ENCODE results near the gene LRBA. TPM values are rescaled to one million over a fixed set of nuclear protein-coding genes. Genes with fewer than 3 reads are reported as not detected.

The LRBA gene
- total RNA-seq, 6 experiments from 2014 or later, result 13.6 to 17.6 (median 15.0) TPM

DNA sequence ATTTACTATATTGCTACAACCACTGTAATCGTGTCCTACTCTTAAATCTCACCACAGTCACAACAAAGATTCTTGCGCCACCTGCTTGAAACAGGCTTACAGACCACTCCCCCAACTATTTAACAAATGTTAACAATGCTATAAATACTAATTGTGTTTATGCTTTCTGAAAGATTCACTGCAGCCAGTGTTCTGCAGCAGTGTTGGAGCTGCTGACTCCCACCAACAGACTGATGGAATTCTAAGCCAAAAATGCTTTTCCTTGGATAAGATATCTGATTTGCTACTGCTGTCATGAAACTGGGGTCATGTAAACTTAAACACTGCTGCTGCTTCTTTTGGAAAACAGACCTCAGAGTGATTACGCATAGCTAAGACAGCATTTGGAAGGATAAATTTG lies 677.4 kb downstream of the LRBA start:
- TF ChIP-seq, protein P1, sequence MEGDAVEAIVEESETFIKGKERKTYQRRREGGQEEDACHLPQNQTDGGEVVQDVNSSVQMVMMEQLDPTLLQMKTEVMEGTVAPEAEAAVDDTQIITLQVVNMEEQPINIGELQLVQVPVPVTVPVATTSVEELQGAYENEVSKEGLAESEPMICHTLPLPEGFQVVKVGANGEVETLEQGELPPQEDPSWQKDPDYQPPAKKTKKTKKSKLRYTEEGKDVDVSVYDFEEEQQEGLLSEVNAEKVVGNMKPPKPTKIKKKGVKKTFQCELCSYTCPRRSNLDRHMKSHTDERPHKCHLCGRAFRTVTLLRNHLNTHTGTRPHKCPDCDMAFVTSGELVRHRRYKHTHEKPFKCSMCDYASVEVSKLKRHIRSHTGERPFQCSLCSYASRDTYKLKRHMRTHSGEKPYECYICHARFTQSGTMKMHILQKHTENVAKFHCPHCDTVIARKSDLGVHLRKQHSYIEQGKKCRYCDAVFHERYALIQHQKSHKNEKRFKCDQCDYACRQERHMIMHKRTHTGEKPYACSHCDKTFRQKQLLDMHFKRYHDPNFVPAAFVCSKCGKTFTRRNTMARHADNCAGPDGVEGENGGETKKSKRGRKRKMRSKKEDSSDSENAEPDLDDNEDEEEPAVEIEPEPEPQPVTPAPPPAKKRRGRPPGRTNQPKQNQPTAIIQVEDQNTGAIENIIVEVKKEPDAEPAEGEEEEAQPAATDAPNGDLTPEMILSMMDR (IDR thresholded peaks at IDR 0.05), result no peak
- Mint-ChIP-seq H3K4me1 (ENCODE audit: low read depth) (peaks cover 24% of the 10 kb centered on the region), H3K27me3 (ENCODE audit: insufficient read depth) (no peaks in the 10 kb centered on the region), H3K9me3 (no peaks in the 10 kb centered on the region; the same call in 1 of the 2 replicates), H3K4me3 (peak overlapping the region; percentile 44; the same call in 1 of the 2 replicates), H3K36me3 (ENCODE audit: low read depth) (no peaks in the 10 kb centered on the region), H3K27ac (peak overlapping the region; percentile 51)
- peak; percentile 61 for DNase-seq

DNA sequence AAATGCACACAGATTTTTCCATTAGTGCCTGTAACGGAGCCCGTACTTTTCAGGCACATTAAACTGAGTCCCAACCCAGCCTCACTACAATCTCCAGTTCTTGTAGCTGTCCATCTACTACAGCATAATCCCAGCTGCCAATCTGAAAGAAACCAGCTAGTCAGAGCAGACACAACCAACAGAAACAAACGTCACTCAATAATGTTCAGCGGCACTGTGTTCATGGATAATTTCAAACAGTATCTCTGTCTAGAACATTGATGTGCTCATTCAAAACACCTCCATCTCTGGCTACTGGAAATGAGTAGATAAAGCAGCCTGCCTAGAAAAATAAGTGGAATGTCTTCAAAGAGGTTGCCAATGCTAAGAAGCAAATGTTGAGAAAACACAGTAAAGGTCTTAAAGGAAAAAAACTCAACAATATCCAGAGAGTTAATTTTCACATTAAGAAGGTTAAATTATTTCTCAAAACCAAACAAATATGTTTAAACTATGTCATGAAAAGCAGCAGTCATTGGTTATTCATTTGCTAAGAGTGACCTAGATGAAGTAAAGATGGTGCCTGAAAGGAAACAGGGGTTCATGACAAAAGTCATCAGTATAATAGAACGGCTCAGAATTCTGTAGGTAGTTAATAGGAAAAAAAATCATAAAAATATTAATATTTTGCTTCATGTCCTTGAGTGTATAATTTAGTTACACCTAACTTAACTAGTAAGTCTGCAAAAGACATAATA lies 678.2 kb downstream of the LRBA start:
- TF ChIP-seq, protein P1 (IDR thresholded peaks at IDR 0.05), result no peak

DNA sequence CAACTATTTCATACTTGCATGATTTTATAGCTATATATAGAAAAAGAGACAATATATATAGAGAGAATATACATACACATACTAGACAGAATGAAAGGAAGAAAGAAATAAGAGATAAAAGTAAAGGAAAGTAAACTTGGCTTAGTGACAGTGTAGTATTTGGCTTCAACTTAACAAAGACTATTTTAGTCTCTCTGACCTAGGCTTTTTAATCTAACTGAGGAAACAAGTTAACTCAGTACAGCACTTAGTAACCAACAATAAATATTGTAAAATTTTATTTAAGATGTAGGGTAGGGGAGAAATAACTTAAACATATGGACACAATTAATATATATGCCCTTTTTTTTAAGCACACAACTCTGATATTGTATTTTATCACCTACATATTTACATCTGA lies 682.1 kb downstream of the LRBA start:
- Mint-ChIP-seq H3K9me3 (no peaks in the 10 kb centered on the region), H3K27ac (no peak overlapping the region), H3K36me3 (ENCODE audit: low read depth) (no peaks in the 10 kb centered on the region), H3K4me1 (ENCODE audit: low read depth) (peaks cover 29% of the 10 kb centered on the region), H3K27me3 (ENCODE audit: insufficient read depth) (no peaks in the 10 kb centered on the region), H3K4me3 (no peak overlapping the region)
- DNase-seq, result no peak
- TF ChIP-seq, protein P1 (IDR thresholded peaks at IDR 0.05), result no peak

More for the DNA sequence above, 678.2 kb downstream of the LRBA start:
- H3K4me3 Mint-ChIP-seq, result no peak overlapping the region
- no peaks in the 10 kb centered on the region for H3K27me3 Mint-ChIP-seq (ENCODE audit: insufficient read depth)
- DNase-seq, result no peak
- H3K9me3 Mint-ChIP-seq, result no peaks in the 10 kb centered on the region; the same call in 1 of the 2 replicates
- no peaks in the 10 kb centered on the region for H3K36me3 Mint-ChIP-seq (ENCODE audit: low read depth)
- no peak overlapping the region for H3K27ac Mint-ChIP-seq
- peaks cover 30% of the 10 kb centered on the region for H3K4me1 Mint-ChIP-seq (ENCODE audit: low read depth)

DNA sequence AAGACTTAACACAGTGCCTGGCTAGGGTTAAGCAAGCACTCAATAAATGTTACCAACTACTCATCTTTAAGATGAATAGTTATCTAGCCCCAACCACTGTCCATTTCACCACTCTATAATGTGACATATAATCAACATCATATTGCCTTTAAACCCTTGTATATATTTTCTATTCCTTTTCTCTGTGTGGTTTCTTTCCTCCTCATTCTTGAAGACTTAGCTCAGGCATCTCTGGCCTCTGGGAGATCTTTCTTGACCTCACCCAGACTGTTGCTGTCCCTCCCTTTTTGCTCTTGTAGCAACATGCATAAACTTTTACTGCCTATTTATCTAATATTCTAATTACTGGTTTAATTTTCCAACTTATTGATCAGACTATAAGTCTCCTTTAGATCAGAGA lies 683.0 kb downstream of the LRBA start:
- H3K36me3 Mint-ChIP-seq (ENCODE audit: low read depth), result no peaks in the 10 kb centered on the region
- no peak overlapping the region for H3K27ac Mint-ChIP-seq
- no peaks in the 10 kb centered on the region for H3K9me3 Mint-ChIP-seq
- no peak for DNase-seq
- no peak overlapping the region for H3K4me3 Mint-ChIP-seq
- H3K27me3 Mint-ChIP-seq (ENCODE audit: insufficient read depth), result no peaks in the 10 kb centered on the region
- TF ChIP-seq, protein P1 (IDR thresholded peaks at IDR 0.05), result no peak
- peaks cover 21% of the 10 kb centered on the region for H3K4me1 Mint-ChIP-seq (ENCODE audit: low read depth)

DNA sequence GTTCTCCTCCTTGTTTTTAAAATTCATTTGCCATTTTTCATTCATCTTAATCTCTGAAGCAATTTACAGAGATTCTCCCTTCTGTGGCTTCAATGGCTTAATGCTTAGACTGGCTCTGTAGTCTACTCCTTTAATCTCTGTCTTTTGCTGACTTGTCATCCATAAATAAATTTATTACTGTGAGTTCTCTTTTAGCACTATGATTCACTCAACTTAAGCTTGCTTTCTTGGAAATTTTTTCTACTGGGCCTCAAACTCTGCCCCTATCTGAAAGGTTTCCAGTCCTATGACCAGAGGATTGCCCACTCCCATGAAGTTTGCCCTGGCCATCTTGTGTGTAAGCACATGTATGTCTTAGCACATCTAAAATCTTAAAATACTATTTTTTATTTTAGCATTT lies 685.7 kb downstream of the LRBA start:
- H3K4me1 Mint-ChIP-seq (ENCODE audit: low read depth), result peaks cover 17% of the 10 kb centered on the region
- no peak overlapping the region for H3K27ac Mint-ChIP-seq
- no peaks in the 10 kb centered on the region for H3K36me3 Mint-ChIP-seq (ENCODE audit: low read depth)
- DNase-seq, result no peak
- no peaks in the 10 kb centered on the region for H3K27me3 Mint-ChIP-seq (ENCODE audit: insufficient read depth)
- H3K4me3 Mint-ChIP-seq, result no peak overlapping the region
- H3K9me3 Mint-ChIP-seq, result no peaks in the 10 kb centered on the region
- TF ChIP-seq, protein P1 (IDR thresholded peaks at IDR 0.05), result no peak

All from HFFc6 (cell line).